Prostate gland (tissue), 2 donors: Measurements from ENCODE around the gene KIF16B. TPM values are rescaled to one million over a fixed set of nuclear protein-coding genes. Genes with fewer than 3 reads are reported as not detected.

Experiments used
- DNase-seq: peaks from one replicate; pipeline ENCODE4 v3.0.0-alpha.2; 2019; ENCODE audit warnings: low spot score
- H3K27ac ChIP-seq, 2 donors: fragments of 200-600 bp; sonication (generic); 2 replicates each; pipeline ENCODE4 v1.5.1; 2017 to 2019
- H3K27me3 ChIP-seq: fragments of 200-600 bp; sonication (generic); replicated peaks from 2 replicates; pipeline ENCODE4 v1.5.1; 2019; ENCODE audit not compliant: insufficient read depth
- H3K36me3 ChIP-seq, 2 donors: fragments of 200-600 bp; sonication (generic); 1 replicate in 1 of 2; 2 replicates in 1 of 2; pipeline versions ENCODE4 v1.5.1 to v1.8.1; 2017 to 2019
- H3K4me1 ChIP-seq: fragments of 200-600 bp; sonication (generic); replicated peaks from 2 replicates; pipeline ENCODE4 v1.5.1; 2019
- H3K4me3 ChIP-seq, 2 donors: fragments of 200-600 bp; sonication (generic); 2 replicates each; pipeline ENCODE4 v1.5.1; 2017 to 2019
- H3K9me3 ChIP-seq: fragments of 200-600 bp; sonication (generic); 2 replicates; pipeline ENCODE4 v1.5.1; 2017
- POLR2A ChIP-seq: fragments of 450-650 bp; IDR thresholded peaks from one replicate; pipeline ENCODE4 v1.6.1; 2016; ENCODE audit warnings: antibody characterized with exemption, mild to moderate bottlenecking
- POLR2AphosphoS5 ChIP-seq: sonication (generic); formaldehyde crosslinking; IDR thresholded peaks from one replicate; pipeline ENCODE4 v1.6.1; 2017; ENCODE audit warnings: antibody characterized with exemption
- WGBS: methylation state at CpG from one replicate; pipeline ENCODE4 v1.1.5; 2018; 5-methylcytosine and 5-hydroxymethylcytosine counted together
- intact Hi-C: fragments of 100-400 bp; cut with DNase I; formaldehyde crosslinking; loops from one replicate; pipeline ENCODE4 v1.14.2; 2022
- total RNA-seq, 2 donors: library from RNA; depleted of rRNA; stranded (reverse); fragments of >200 nt; gene quantifications; one replicate each; pipeline ENCODE4 v1.1.0, GENCODE V29; 2016
- TF ChIP-seq, protein P1 (sequence below), 4 experiments: fragments of 200-600 bp in 2 of 4; fragments of 450-650 bp in 2 of 4; sonication (generic) in 2 of 4; IDR thresholded peaks; 1 replicate in 3 of 4; 2 replicates in 1 of 4; pipeline ENCODE4 v1.5.1; 2016 to 2019; ENCODE audit warnings: antibody characterized with exemption in 4 of 4, mild to moderate bottlenecking in 2 of 4, moderate library complexity in 2 of 4

The KIF16B gene
- total RNA-seq, 2 donors from 2014 or later = 11.5 to 24.4 TPM

DNA sequence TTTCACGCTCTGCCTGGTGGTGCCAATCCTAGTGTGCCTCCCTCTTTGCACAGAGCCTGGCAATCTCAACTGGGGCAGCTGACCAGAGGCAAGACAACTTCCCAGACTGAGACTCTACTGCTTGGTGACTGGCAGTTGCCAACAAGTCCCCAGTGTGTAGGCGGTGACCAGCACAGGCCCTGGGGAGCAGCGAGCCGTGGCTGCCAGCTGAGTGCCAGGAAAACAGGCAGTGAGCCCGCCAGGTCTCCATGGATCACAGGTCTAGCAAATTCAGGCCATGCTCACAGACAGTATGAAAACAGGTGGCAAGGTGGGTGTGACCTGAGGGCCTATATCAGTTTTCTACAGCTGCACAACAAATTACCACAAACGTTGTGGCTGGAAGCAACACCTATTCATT is 289.9 kb downstream of the KIF16B start:
- H3K36me3 ChIP-seq = no peaks in the 10 kb centered on the region
- H3K4me1 ChIP-seq = no peaks in the 10 kb centered on the region
- intact Hi-C loops = no loop called here
- DNase-seq = no peak
- no peaks in the 10 kb centered on the region for H3K9me3 ChIP-seq
- H3K4me3 ChIP-seq = no peak overlapping the region
- no peak overlapping the region for H3K27ac ChIP-seq
- TF ChIP-seq, protein P1, sequence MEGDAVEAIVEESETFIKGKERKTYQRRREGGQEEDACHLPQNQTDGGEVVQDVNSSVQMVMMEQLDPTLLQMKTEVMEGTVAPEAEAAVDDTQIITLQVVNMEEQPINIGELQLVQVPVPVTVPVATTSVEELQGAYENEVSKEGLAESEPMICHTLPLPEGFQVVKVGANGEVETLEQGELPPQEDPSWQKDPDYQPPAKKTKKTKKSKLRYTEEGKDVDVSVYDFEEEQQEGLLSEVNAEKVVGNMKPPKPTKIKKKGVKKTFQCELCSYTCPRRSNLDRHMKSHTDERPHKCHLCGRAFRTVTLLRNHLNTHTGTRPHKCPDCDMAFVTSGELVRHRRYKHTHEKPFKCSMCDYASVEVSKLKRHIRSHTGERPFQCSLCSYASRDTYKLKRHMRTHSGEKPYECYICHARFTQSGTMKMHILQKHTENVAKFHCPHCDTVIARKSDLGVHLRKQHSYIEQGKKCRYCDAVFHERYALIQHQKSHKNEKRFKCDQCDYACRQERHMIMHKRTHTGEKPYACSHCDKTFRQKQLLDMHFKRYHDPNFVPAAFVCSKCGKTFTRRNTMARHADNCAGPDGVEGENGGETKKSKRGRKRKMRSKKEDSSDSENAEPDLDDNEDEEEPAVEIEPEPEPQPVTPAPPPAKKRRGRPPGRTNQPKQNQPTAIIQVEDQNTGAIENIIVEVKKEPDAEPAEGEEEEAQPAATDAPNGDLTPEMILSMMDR (IDR thresholded peaks at IDR 0.05) = no peak
- TF ChIP-seq POLR2AphosphoS5 = no peak
- no peak for TF ChIP-seq POLR2A
- 87% methylated on average over 6 of the region's 6 CpGs for WGBS
- no peaks in the 10 kb centered on the region for H3K27me3 ChIP-seq

DNA sequence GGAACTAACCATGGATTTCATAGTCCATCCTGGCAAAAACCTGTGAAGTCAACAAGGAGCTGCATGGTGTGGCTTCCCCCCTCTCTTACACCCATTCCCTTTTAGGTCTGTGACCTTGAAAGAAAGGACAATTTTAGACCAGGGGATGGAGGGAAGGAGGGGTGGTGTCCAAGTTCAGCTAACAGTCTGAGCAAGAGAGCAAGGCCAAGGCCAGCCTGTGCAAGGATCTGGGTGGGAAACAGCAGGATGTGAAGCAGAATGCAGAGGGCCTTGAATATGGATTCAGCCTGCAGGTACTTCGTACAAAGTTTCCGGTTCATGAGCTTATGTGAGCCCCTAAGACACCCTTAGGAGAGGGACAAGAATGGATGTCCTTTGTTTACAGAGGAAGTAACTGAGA is 293.0 kb downstream of the KIF16B start:
- Histone ChIP-seq H3K9me3 (no peaks in the 10 kb centered on the region), H3K4me3 (no peak overlapping the region), H3K27ac (no peak overlapping the region), H3K36me3 (no peaks in the 10 kb centered on the region), H3K4me1 (no peaks in the 10 kb centered on the region), H3K27me3 (no peaks in the 10 kb centered on the region)
- no peak for DNase-seq
- TF ChIP-seq POLR2A (no peak), POLR2AphosphoS5 (no peak)
- TF ChIP-seq, protein P1 (IDR thresholded peaks at IDR 0.05) = no peak
- 98% methylated on average over 2 of the region's 2 CpGs for WGBS
- intact Hi-C loops = no loop called here

DNA sequence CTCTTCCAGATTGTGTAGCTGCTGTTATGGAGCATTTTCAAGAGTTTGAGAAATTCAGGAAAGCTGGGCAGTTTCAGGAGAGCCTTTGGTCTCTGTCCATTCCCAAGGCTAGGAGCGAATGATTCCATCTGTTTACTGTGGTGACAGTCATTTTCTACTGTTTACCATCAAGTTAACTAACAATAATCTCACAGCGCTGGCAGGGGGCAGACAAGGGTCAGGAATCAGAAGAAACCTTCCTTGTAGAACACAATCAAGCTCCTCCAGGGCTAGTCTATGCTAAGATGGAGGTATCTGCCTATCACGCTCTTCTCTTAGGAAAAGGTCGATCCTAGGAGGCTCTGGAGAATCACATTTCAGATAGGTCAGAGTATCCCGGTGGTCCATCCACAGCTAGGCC is 293.9 kb downstream of the KIF16B start:
- Histone ChIP-seq H3K27ac (no peak overlapping the region), H3K27me3 (no peaks in the 10 kb centered on the region), H3K36me3 (no peaks in the 10 kb centered on the region), H3K9me3 (no peaks in the 10 kb centered on the region), H3K4me1 (no peaks in the 10 kb centered on the region), H3K4me3 (no peak overlapping the region)
- no peak for DNase-seq
- TF ChIP-seq, protein P1 (IDR thresholded peaks at IDR 0.05) = no peak
- TF ChIP-seq POLR2A = no peak
- TF ChIP-seq POLR2AphosphoS5 = no peak
- WGBS = 88% methylated on average over 5 of the region's 5 CpGs
- intact Hi-C loops = no loop called here

DNA sequence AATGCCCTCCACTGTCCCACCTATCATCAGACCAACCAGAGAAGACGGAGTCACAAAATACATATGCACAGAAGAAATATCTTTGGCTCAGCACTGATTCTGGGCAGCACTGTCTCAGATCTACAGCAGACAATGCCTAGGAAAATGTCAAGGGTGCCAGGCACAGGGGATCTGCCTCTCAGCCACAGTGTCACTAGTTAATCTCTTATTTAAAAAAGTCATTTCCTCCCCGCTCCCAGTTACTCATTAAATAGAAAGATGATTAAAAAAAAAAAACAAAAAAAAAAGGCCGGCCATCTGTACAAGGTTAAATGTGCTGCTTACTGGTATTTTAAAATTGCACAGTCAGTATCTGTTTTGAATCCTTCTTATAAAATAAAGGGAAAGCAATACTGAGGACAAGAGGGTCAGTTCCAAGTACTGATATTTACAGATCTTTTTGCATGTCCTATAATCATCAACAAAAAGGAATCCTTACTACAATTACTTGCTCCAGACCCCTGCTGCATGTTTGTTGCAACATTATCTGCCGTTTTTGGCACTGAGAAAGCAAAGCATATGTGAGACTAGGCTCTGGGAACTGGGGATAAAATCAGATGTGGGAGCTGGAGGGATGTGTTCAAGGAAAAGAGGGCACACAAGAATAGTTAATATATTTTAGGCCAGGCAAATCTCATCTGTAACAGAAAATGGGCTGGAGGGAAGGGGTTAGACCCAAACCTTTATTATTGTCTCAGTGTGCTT is 299.3 kb downstream of the KIF16B start:
- no peaks in the 10 kb centered on the region for H3K36me3 ChIP-seq
- H3K4me1 ChIP-seq = no peaks in the 10 kb centered on the region
- H3K4me3 ChIP-seq = no peak overlapping the region
- TF ChIP-seq POLR2AphosphoS5 = no peak
- no peak for TF ChIP-seq POLR2A
- TF ChIP-seq, protein P1 (IDR thresholded peaks at IDR 0.05) = no peak
- WGBS = 84% methylated on average over 4 of the region's 4 CpGs
- intact Hi-C loops = no loop called here
- H3K27ac ChIP-seq = no peak overlapping the region
- no peaks in the 10 kb centered on the region for H3K27me3 ChIP-seq
- no peaks in the 10 kb centered on the region for H3K9me3 ChIP-seq
- no peak for DNase-seq

DNA sequence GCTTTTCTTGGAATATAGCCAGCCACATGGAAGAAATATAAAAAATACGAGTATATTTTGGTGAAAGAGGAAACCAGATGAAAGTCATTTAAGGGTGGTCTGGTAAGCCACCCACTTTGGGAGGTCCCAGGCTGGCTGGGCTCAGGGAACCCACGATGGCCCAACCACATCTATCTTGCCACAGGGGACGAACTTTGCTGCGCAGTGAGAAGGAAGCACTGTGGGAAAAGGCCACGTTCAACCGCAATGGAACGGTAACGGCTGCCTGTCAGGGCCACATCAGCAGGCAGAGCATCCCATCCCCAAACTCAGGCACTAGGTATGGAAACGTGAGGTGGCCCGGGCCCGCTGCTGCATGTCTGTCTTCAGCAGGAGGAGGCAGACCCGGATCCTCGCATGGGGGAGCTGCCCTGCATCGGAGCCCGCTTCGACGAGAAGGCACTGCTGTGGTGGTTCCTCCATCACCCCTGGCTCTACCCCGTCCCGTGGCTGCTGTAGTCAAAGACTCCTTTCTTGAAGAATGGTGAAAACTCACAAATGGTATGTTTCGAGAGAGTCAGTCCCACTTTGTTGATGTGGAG is 300.4 kb downstream of the KIF16B start:
- WGBS = 91% methylated on average over 20 of the region's 20 CpGs

More for the DNA sequence above, 300.4 kb downstream of the KIF16B start:
- H3K4me1 ChIP-seq = no peaks in the 10 kb centered on the region
- no peak overlapping the region for H3K27ac ChIP-seq
- DNase-seq = no peak
- intact Hi-C loops = no loop called here
- H3K9me3 ChIP-seq = no peaks in the 10 kb centered on the region
- no peaks in the 10 kb centered on the region for H3K36me3 ChIP-seq
- TF ChIP-seq POLR2AphosphoS5 (no peak), POLR2A (no peak)
- TF ChIP-seq, protein P1 (IDR thresholded peaks at IDR 0.05) = no peak
- no peak overlapping the region for H3K4me3 ChIP-seq
- no peaks in the 10 kb centered on the region for H3K27me3 ChIP-seq
